H1 (cell line): ENCODE results near the gene DEPDC4. TPM values are rescaled to one million over a fixed set of nuclear protein-coding genes. Genes with fewer than 3 reads are reported as not detected.

Experiments
- CTCF ChIA-PET: fragments of 300-600 bp; sonication (Branson Sonifier 250); formaldehyde crosslinking; loops from one replicate; lab custom pipeline; 2021; ENCODE audit not compliant: partially characterized antibody; lab: Charles Lee
- POLR2A ChIA-PET: fragments of 300-600 bp; sonication (Branson Sonifier 250); formaldehyde crosslinking; loops from one replicate; lab custom pipeline; 2021; ENCODE audit warnings: inconsistent platforms; ENCODE audit not compliant: partially characterized antibody; lab: Charles Lee
- DNase-seq, 2 experiments: peaks; one replicate each; pipeline versions ENCODE4 v3.0.0 to v3.0.0-alpha.2; 2010 to 2022; ENCODE audit warnings: low spot score in 2 of 2, low read depth in 1 of 2, mixed read lengths in 1 of 2
- FAIRE-seq: peaks from 2 replicates; lab custom pipeline; 2011; peaks lifted over from hg19 to GRCh38; lab: Jason Lieb, UNC
- H2AFZ ChIP-seq: 2 replicates; pipeline ENCODE4 v1.8.1; 2012; ENCODE audit warnings: low read length, inconsistent platforms
- H2AK5ac ChIP-seq: 2 replicates; pipeline ENCODE4 v1.6.1; 2013; ENCODE audit warnings: low read depth, low read length
- H2BK120ac ChIP-seq: replicated peaks from 2 replicates; pipeline ENCODE3; 2013; ENCODE audit warnings: low read depth, low read length, inconsistent platforms
- H2BK12ac ChIP-seq: 2 replicates; pipeline ENCODE4 v1.6.1; 2013; ENCODE audit warnings: low read depth, low read length
- H2BK15ac ChIP-seq: 2 replicates; pipeline ENCODE4 v1.6.1; 2013; ENCODE audit warnings: low read length
- H2BK20ac ChIP-seq: 2 replicates; pipeline ENCODE4 v1.6.1; 2013; ENCODE audit warnings: low read length
- H2BK5ac ChIP-seq: 2 replicates; pipeline ENCODE4 v1.6.1; 2013; ENCODE audit warnings: low read depth, low read length
- H3K14ac ChIP-seq: 2 replicates; pipeline ENCODE4 v1.6.1; 2013; ENCODE audit warnings: inconsistent platforms; ENCODE audit not compliant: insufficient read length
- H3K18ac ChIP-seq: 2 replicates; pipeline ENCODE4 v1.6.1; 2013; ENCODE audit warnings: low read length; ENCODE audit errors: extremely low read depth
- H3K23ac ChIP-seq: 2 replicates; pipeline ENCODE4 v1.6.1; 2013; ENCODE audit warnings: inconsistent platforms; ENCODE audit not compliant: insufficient read length
- H3K23me2 ChIP-seq: 2 replicates; pipeline ENCODE4 v1.6.1; 2013; ENCODE audit warnings: low read depth, low read length
- H3K27ac ChIP-seq: 2 replicates; pipeline ENCODE4 v1.6.1; 2011; ENCODE audit warnings: low read depth, low read length, inconsistent platforms
- H3K27me3 ChIP-seq, 4 experiments: replicated peaks in 1 of 4; 1 replicate in 1 of 4; 2 replicates in 3 of 4; pipeline versions ENCODE4 v1.6.1 to v1.8.1; 2011 to 2013; ENCODE audit warnings: low read length in 3 of 4, mild to moderate bottlenecking in 3 of 4, inconsistent platforms in 2 of 4, mixed read lengths in 2 of 4, moderate library complexity in 1 of 4; ENCODE audit not compliant: control insufficient read depth in 3 of 4, insufficient read depth in 3 of 4; ENCODE audit errors: extremely low read depth in 1 of 4
- H3K36me3 ChIP-seq, 4 experiments: 2 replicates each; pipeline versions ENCODE4 v1.6.1 to v1.8.1; 2011 to 2013; ENCODE audit warnings: mild to moderate bottlenecking in 4 of 4, low read length in 3 of 4, moderate library complexity in 2 of 4, control low read depth in 1 of 4, inconsistent platforms in 1 of 4; ENCODE audit not compliant: insufficient read depth in 4 of 4, control insufficient read depth in 2 of 4
- H3K4ac ChIP-seq: replicated peaks from 2 replicates; pipeline ENCODE3; 2013; ENCODE audit warnings: low read length, low read depth, mixed read lengths, inconsistent platforms; ENCODE audit not compliant: insufficient read length
- H3K4me1 ChIP-seq, 4 experiments: replicated peaks in 1 of 4; 1 replicate in 1 of 4; 2 replicates in 3 of 4; pipeline versions ENCODE4 v1.6.1 to v1.8.1; 2011 to 2013; ENCODE audit warnings: low read length in 3 of 4, inconsistent platforms in 2 of 4, mixed read lengths in 1 of 4; ENCODE audit not compliant: insufficient read depth in 4 of 4, control insufficient read depth in 3 of 4
- H3K4me2 ChIP-seq, 2 experiments: 2 replicates each; pipeline versions ENCODE4 v1.6.1 to v1.8.1; 2011 to 2013; ENCODE audit warnings: low read depth in 2 of 2, low read length in 2 of 2, control low read depth in 1 of 2, inconsistent platforms in 1 of 2, mild to moderate bottlenecking in 1 of 2; ENCODE audit not compliant: insufficient read depth in 1 of 2
- H3K4me3 ChIP-seq, 4 experiments: fragments of 200-600, 300-600 bp in 1 of 4; sonication (generic), shearing (Covaris generic), sonication (Bioruptor Twin) in 1 of 4; 2 replicates each; pipeline versions ENCODE4 v1.5.1 to v1.8.1; 2011 to 2016; ENCODE audit warnings: low read length in 4 of 4, low read depth in 3 of 4, control low read depth in 2 of 4, inconsistent platforms in 2 of 4, mild to moderate bottlenecking in 2 of 4, mixed read lengths in 1 of 4, moderate library complexity in 1 of 4; ENCODE audit not compliant: insufficient read depth in 2 of 4; ENCODE audit errors: extremely low read depth in 1 of 4
- H3K56ac ChIP-seq: replicated peaks from 2 replicates; pipeline ENCODE3; 2013; ENCODE audit warnings: low read depth, mild to moderate bottlenecking, mixed read lengths, low read length, inconsistent platforms; ENCODE audit not compliant: insufficient read length
- H3K79me1 ChIP-seq: 2 replicates; pipeline ENCODE4 v1.6.1; 2013; ENCODE audit warnings: low read depth, low read length, control low read depth
- H3K79me2 ChIP-seq, 2 experiments: 2 replicates each; pipeline versions ENCODE4 v1.6.1 to v1.8.1; 2012 to 2013; ENCODE audit warnings: low read length in 2 of 2, mild to moderate bottlenecking in 2 of 2, inconsistent platforms in 1 of 2; ENCODE audit not compliant: insufficient read depth in 2 of 2, control insufficient read depth in 1 of 2
- H3K9ac ChIP-seq, 4 experiments: replicated peaks in 1 of 4; 1 replicate in 1 of 4; 2 replicates in 3 of 4; pipeline versions ENCODE4 v1.6.1 to v1.8.1; 2011 to 2013; ENCODE audit warnings: low read depth in 3 of 4, low read length in 3 of 4, control low read depth in 2 of 4, mild to moderate bottlenecking in 2 of 4, moderate library complexity in 2 of 4, inconsistent platforms in 1 of 4; ENCODE audit errors: extremely low read depth in 1 of 4
- H3K9me3 ChIP-seq, 2 experiments: 2 replicates each; pipeline versions ENCODE4 v1.6.1 to v1.8.1; 2012 to 2013; ENCODE audit warnings: mild to moderate bottlenecking in 2 of 2, moderate library complexity in 2 of 2, control low read depth in 1 of 2, inconsistent platforms in 1 of 2, low read depth in 1 of 2, low read length in 1 of 2, mixed read lengths in 1 of 2; ENCODE audit not compliant: insufficient read depth in 2 of 2
- H4K20me1 ChIP-seq, 2 experiments: replicated peaks in 1 of 2; 2 replicates each; pipeline versions ENCODE3 to v1.8.1; 2011 to 2013; ENCODE audit warnings: inconsistent platforms in 2 of 2, low read length in 2 of 2, mild to moderate bottlenecking in 1 of 2; ENCODE audit not compliant: insufficient read depth in 2 of 2, control insufficient read depth in 1 of 2
- H4K5ac ChIP-seq: 2 replicates; pipeline ENCODE4 v1.6.1; 2013; ENCODE audit warnings: low read length, low read depth, mixed read lengths, inconsistent platforms; ENCODE audit not compliant: insufficient read length
- H4K8ac ChIP-seq: 2 replicates; pipeline ENCODE4 v1.8.0; 2013; ENCODE audit warnings: mild to moderate bottlenecking, moderate library complexity, low read length, inconsistent platforms; ENCODE audit not compliant: insufficient read depth; ENCODE audit errors: extremely low read depth
- H4K91ac ChIP-seq: replicated peaks from 2 replicates; pipeline ENCODE3; 2013; ENCODE audit warnings: low read length, mixed read lengths, inconsistent platforms; ENCODE audit not compliant: insufficient read length
- CEBPB ChIP-seq: IDR thresholded peaks from 2 replicates; pipeline ENCODE4 v1.6.1; 2012; ENCODE audit warnings: low read depth, low read length
- POLR2AphosphoS5 ChIP-seq: IDR thresholded peaks from 2 replicates; pipeline ENCODE4 v1.6.1; 2011; ENCODE audit warnings: low read depth, low read length
- WGBS, 2 experiments: shearing (Covaris generic) in 1 of 2; methylation state at CpG; one replicate each; pipeline versions ENCODE4 v1.1.6 to v1.1.7; 2013 to 2015; ENCODE audit warnings: low lambda C conversion rate in 2 of 2, mixed read lengths in 2 of 2, inconsistent platforms in 1 of 2, low coverage in 1 of 2, missing lambda C conversion rate in 1 of 2; ENCODE audit not compliant: insufficient replicate concordance in 2 of 2, insufficient coverage in 1 of 2, insufficient read length in 1 of 2; ENCODE audit errors: extremely low coverage in 1 of 2, missing lambda C conversion rate in 1 of 2; 5-methylcytosine and 5-hydroxymethylcytosine counted together
- polyA plus RNA-seq, 7 experiments: library from polyadenylated mRNA; depleted of rRNA in 3 of 7; stranded (reverse) in 5 of 7; unstranded in 2 of 7; fragments of >200 nt in 5 of 7; fragments of 200-250 nt in 2 of 7; gene quantifications; 1 replicate in 5 of 7; 2 replicates in 1 of 7; 4 replicates in 1 of 7; pipeline versions ENCODE4 v1.2.1 to v1.2.3, GENCODE V29; 2011 to 2013; ENCODE audit warnings: missing spikeins in 2 of 7, mixed read lengths in 2 of 7
- total RNA-seq: library from RNA; stranded (reverse); fragmentation: NEBNext Ultra II Directional; extraction: Animal tissue kit (Norgen Biotek cat#: 25700); gene quantifications from 2 replicates; pipeline ENCODE4 v1.2.1, GENCODE V29; 2021

DEPDC4 gene
- total and polyA plus RNA-seq, 2 of the 8 experiments (the other 6 are each of a cell fraction or from before 2014, with no cell fraction given), result 0.80 to 3.8 TPM

- Histone ChIP-seq H4K5ac (no peak overlapping the region), H3K9ac (no peak overlapping the region), H3K18ac (no peak overlapping the region), H3K23me2 (no peaks in the 10 kb centered on the region), H2AFZ (no peak overlapping the region), H3K79me2 (no peaks in the 10 kb centered on the region), H4K91ac (no peak overlapping the region), H3K36me3 (peaks cover 0 to 62% (median 10%) of the 10 kb centered on the region in 4 experiments; a peak in 5 of 8 replicates), H3K4me3 (no peak overlapping the region), H2BK12ac (no peak overlapping the region), H2AK5ac (no peak overlapping the region), H3K9me3 (no peaks in the 10 kb centered on the region), H3K4me1 (no peaks in the 10 kb centered on the region), H3K79me1 (no peaks in the 10 kb centered on the region), H4K20me1 (no peaks in the 10 kb centered on the region), H2BK15ac (no peak overlapping the region), H3K4me2 (no peak overlapping the region), H3K56ac (no peak overlapping the region), H4K8ac (no peak overlapping the region), H3K14ac (no peak overlapping the region), H3K4ac (no peak overlapping the region), H3K23ac (no peak overlapping the region), H2BK120ac (no peak overlapping the region), H2BK5ac (no peak overlapping the region), H3K27ac (no peak overlapping the region), H2BK20ac (no peak overlapping the region), H3K27me3 (no peaks in the 10 kb centered on the region)
- CTCF ChIA-PET, result interaction anchor here (0.9 to 1.0 kb wide), 2 partner anchors 14 to 67 kb away, joined by 3 read pairs; no protein-coding TSS in a partner anchor
- POLR2A ChIA-PET, result interaction anchor here (1.2 kb wide), 1 partner anchor 21 kb away, joined by 3 read pairs; the partner anchor contains the start of gene ACTR6
- DNase-seq (no peak), FAIRE-seq (no peak)
- TF ChIP-seq POLR2AphosphoS5 (no peak), CEBPB (peak; percentile 60)
- 89% methylated on average over 3 of the region's 3 CpGs; no CpG with 5 or more reads in 1 of the 2 experiments for WGBS, 2 experiments
These were observed 45.4 kb downstream of the DEPDC4 start for GRCh38 chr12:100221523-100221922.
